Sigmoid colon (tissue), 7 donors: ENCODE results near the gene MAPKBP1. TPM values are rescaled to one million over a fixed set of nuclear protein-coding genes. Genes with fewer than 3 reads are reported as not detected.

Source experiments
- DNase-seq: peaks from one replicate; pipeline ENCODE4 v3.0.0-alpha.2; 2019
- H3K27ac ChIP-seq, 4 donors: fragments of 200-600 bp; sonication (generic); one replicate each; pipeline ENCODE4 v1.5.1; 2016 to 2019; ENCODE audit warnings: mild to moderate bottlenecking in 1 of 4
- H3K27me3 ChIP-seq, 3 donors: fragments of 200-600 bp; sonication (generic); one replicate each; pipeline ENCODE4 v1.5.1; 2019; ENCODE audit warnings: mild to moderate bottlenecking in 1 of 3
- H3K36me3 ChIP-seq, 4 donors: fragments of 200-600 bp; sonication (generic); one replicate each; pipeline ENCODE4 v1.5.1; 2016 to 2019
- H3K4me1 ChIP-seq, 4 donors: fragments of 200-600 bp; sonication (generic); one replicate each; pipeline ENCODE4 v1.5.1; 2017 to 2019
- H3K4me3 ChIP-seq, 4 donors: fragments of 200-600 bp; sonication (generic); one replicate each; pipeline ENCODE4 v1.5.1; 2017 to 2019; ENCODE audit warnings: mild to moderate bottlenecking in 2 of 4, moderate library complexity in 1 of 4
- H3K9me3 ChIP-seq, 4 donors: fragments of 200-600 bp in 3 of 4; sonication (generic) in 3 of 4; one replicate each; pipeline versions ENCODE4 v1.5.1 to v1.6.1; 2013 to 2019
- CTCF ChIP-seq, 4 experiments: fragments of 450-650 bp in 3 of 4; fragments of 200-600 bp in 1 of 4; IDR thresholded peaks; one replicate each; pipeline ENCODE4 v1.5.1; 2016 to 2019; ENCODE audit warnings: antibody characterized with exemption in 4 of 4, mild to moderate bottlenecking in 3 of 4, moderate library complexity in 2 of 4
- EP300 ChIP-seq, 4 donors: sonication (generic); formaldehyde crosslinking; IDR thresholded peaks; one replicate each; pipeline ENCODE4 v1.6.1; 2017; ENCODE audit warnings: antibody characterized with exemption in 4 of 4
- POLR2A ChIP-seq, 2 donors: fragments of 450-650 bp; IDR thresholded peaks; one replicate each; pipeline ENCODE4 v1.6.1; 2016; ENCODE audit warnings: antibody characterized with exemption in 2 of 2, mild to moderate bottlenecking in 2 of 2, moderate library complexity in 2 of 2
- POLR2AphosphoS5 ChIP-seq, 4 donors: sonication (generic); formaldehyde crosslinking; IDR thresholded peaks; one replicate each; pipeline ENCODE4 v1.6.1; 2017; ENCODE audit warnings: antibody characterized with exemption in 4 of 4
- WGBS, 2 donors: extraction: QIAGEN DNeasy Blood & Tissue Kit; methylation state at CpG; one replicate each; pipeline ENCODE4 v1.1.7; 2013; 5-methylcytosine and 5-hydroxymethylcytosine counted together
- intact Hi-C: fragments of 100-400 bp; cut with DNase I; formaldehyde crosslinking; loops from one replicate; pipeline ENCODE4 v1.15.1; 2023
- polyA plus RNA-seq, 3 donors: library from polyadenylated mRNA; stranded (reverse); fragments of 200-250 nt; gene quantifications; one replicate each; pipeline ENCODE4 v1.2.3, GENCODE V29; 2013
- total RNA-seq, 4 donors: library from RNA; depleted of rRNA; stranded (reverse); fragments of >200 nt; gene quantifications; one replicate each; pipeline ENCODE4 v1.1.0, GENCODE V29; 2016
- donor health status: healthy with polysubstance abuse.
- donor health status: Bipolar disorder and iron deficiency.
- donor health status: healthy.

The MAPKBP1 gene
- total and polyA plus RNA-seq, 7 donors, result 2.3 to 42.7 (median 15.0) TPM

DNA sequence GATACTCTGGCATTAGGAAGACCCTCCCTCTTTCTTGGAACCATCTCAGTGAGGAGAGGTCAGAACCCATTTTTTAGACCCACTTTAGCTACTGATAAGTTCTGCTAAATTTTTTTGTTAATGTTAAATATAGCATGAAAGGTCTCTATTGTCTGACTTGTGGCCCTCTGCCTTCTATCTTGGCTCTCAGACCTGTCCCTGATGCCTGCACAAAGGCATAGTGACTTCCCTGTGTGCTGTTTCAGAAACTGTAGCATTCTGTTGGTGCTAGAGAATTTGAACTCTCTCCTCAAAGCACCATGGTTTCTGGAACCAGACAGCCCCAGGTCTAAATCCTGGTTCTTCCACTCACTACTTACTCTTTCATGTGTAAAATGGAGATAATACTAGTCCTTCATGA, 15.4 kb downstream of the MAPKBP1 start:
- no peaks in the 10 kb centered on the region for H3K27me3 ChIP-seq
- intact Hi-C loops, result no loop called here
- H3K4me1 ChIP-seq, result peaks cover 0 to 42% (median 37%) of the 10 kb centered on the region in 4 donors
- H3K27ac ChIP-seq, result peak overlapping the region in 2 of 4 donors; percentile 1 to 67
- H3K9me3 ChIP-seq, result no peaks in the 10 kb centered on the region
- no peaks in the 10 kb centered on the region for H3K36me3 ChIP-seq
- TF ChIP-seq POLR2AphosphoS5 (IDR thresholded peaks at IDR 0.05) (no peak), CTCF (IDR thresholded peaks at IDR 0.05) (no peak), EP300 (IDR thresholded peaks at IDR 0.05) (no peak), POLR2A (IDR thresholded peaks at IDR 0.05) (no peak)
- no peak overlapping the region for H3K4me3 ChIP-seq
- DNase-seq, result no peak

DNA sequence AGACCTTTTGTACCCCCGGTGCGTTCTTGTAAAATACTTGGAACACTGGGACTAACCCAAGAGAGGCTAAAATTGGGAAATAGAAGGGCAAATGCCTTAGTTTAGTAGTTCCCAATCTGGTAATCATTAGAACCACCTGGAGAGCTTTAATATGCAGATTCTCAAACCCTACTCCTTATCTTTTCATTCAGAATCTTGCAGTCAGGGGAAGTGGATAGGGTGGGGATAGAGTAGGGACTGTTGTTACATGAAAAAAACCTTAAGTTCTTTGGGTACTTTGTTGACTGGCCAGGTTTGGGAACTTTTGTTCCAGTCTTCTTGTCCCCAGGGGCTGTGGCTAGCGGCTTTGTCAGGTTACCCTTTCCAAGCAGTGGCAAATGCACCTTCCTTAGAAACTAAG, 15.9 kb downstream of the MAPKBP1 start:
- TF ChIP-seq POLR2A (IDR thresholded peaks at IDR 0.05), result no peak
- TF ChIP-seq POLR2AphosphoS5 (IDR thresholded peaks at IDR 0.05), result no peak
- no peak for TF ChIP-seq CTCF (IDR thresholded peaks at IDR 0.05)
- TF ChIP-seq EP300 (IDR thresholded peaks at IDR 0.05), result no peak
- Histone ChIP-seq H3K27ac (peak overlapping the region in 2 of 4 donors; percentile 19 to 67), H3K36me3 (no peaks in the 10 kb centered on the region), H3K4me3 (no peak overlapping the region), H3K4me1 (peaks cover 0 to 42% (median 37%) of the 10 kb centered on the region in 4 donors), H3K9me3 (no peaks in the 10 kb centered on the region), H3K27me3 (no peaks in the 10 kb centered on the region)
- intact Hi-C loops, result no loop called here
- no peak for DNase-seq
- WGBS, 2 donors, result 89 to 98% methylated on average over 3 of the region's 3 CpGs

- TF ChIP-seq POLR2A (IDR thresholded peaks at IDR 0.05) (no peak), CTCF (IDR thresholded peaks at IDR 0.05) (no peak), EP300 (IDR thresholded peaks at IDR 0.05) (no peak), POLR2AphosphoS5 (IDR thresholded peaks at IDR 0.05) (no peak)
- intact Hi-C loops, result no loop called here
- Histone ChIP-seq H3K4me1 (peaks cover 0 to 45% (median 39%) of the 10 kb centered on the region in 4 donors), H3K27me3 (no peaks in the 10 kb centered on the region), H3K36me3 (no peaks in the 10 kb centered on the region), H3K9me3 (no peaks in the 10 kb centered on the region), H3K27ac (peak overlapping the region in 3 of 4 donors; percentile 13 to 67 (median 19)), H3K4me3 (no peak overlapping the region)
- WGBS, 2 donors, result 49 to 82% methylated on average over 5 of the region's 5 CpGs
- no peak for DNase-seq
These were observed 16.7 kb downstream of the MAPKBP1 start for GRCh38 chr15:41790756-41791546.

DNA sequence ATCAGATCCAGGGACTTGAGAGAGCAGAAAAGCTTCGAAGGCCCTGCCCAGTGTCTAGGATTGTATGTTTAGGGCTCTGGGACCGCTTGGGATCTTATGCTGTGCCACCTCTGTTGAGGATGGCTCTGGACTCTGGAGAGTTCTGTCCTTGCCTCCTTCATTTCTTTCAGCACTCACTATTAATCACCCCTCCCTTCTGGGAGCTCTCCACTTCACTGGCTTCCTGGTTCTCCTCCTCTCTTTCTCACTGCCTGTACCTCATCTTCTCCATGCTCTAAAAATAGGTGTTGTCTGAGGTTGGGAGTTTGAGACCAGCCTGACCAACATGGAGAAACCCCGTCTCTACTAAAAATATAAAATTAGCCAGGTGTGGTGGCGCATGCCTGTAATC, 17.3 kb downstream of the MAPKBP1 start:
- H3K4me3 ChIP-seq, result no peak overlapping the region
- H3K27ac ChIP-seq, result peak overlapping the region in 3 of 4 donors; percentile 13 to 67 (median 19)
- WGBS, 2 donors, result 87 to 94% methylated on average over 4 of the region's 4 CpGs
- TF ChIP-seq POLR2AphosphoS5 (IDR thresholded peaks at IDR 0.05), result no peak
- no peak for TF ChIP-seq EP300 (IDR thresholded peaks at IDR 0.05)
- TF ChIP-seq POLR2A (IDR thresholded peaks at IDR 0.05), result no peak
- TF ChIP-seq CTCF (IDR thresholded peaks at IDR 0.05), result no peak
- no peaks in the 10 kb centered on the region for H3K36me3 ChIP-seq
- H3K9me3 ChIP-seq, result no peaks in the 10 kb centered on the region
- DNase-seq, result no peak
- intact Hi-C loops, result no loop called here
- no peaks in the 10 kb centered on the region for H3K27me3 ChIP-seq
- peaks cover 0 to 51% (median 45%) of the 10 kb centered on the region in 4 donors for H3K4me1 ChIP-seq
